ENCODE data around the gene C9orf50. TPM values are rescaled to one million over a fixed set of nuclear protein-coding genes. Genes with fewer than 3 reads are reported as not detected.

C9orf50 gene
- total and polyA plus RNA-seq, 2 experiments from 2014 or later: not detected

- TF ChIP-seq ZNF462 (CRISPR knock-in tag; IDR thresholded peaks at IDR 0.05): no peak
- TF ChIP-seq STAT1 (IDR thresholded peaks at IDR 0.05; ENCODE audit: unreplicated experiment): no peak
- TF ChIP-seq JUNB (IDR thresholded peaks at IDR 0.05; ENCODE audit: unreplicated experiment): no peak
- TF ChIP-seq, protein P1, sequence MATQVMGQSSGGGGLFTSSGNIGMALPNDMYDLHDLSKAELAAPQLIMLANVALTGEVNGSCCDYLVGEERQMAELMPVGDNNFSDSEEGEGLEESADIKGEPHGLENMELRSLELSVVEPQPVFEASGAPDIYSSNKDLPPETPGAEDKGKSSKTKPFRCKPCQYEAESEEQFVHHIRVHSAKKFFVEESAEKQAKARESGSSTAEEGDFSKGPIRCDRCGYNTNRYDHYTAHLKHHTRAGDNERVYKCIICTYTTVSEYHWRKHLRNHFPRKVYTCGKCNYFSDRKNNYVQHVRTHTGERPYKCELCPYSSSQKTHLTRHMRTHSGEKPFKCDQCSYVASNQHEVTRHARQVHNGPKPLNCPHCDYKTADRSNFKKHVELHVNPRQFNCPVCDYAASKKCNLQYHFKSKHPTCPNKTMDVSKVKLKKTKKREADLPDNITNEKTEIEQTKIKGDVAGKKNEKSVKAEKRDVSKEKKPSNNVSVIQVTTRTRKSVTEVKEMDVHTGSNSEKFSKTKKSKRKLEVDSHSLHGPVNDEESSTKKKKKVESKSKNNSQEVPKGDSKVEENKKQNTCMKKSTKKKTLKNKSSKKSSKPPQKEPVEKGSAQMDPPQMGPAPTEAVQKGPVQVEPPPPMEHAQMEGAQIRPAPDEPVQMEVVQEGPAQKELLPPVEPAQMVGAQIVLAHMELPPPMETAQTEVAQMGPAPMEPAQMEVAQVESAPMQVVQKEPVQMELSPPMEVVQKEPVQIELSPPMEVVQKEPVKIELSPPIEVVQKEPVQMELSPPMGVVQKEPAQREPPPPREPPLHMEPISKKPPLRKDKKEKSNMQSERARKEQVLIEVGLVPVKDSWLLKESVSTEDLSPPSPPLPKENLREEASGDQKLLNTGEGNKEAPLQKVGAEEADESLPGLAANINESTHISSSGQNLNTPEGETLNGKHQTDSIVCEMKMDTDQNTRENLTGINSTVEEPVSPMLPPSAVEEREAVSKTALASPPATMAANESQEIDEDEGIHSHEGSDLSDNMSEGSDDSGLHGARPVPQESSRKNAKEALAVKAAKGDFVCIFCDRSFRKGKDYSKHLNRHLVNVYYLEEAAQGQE (IDR thresholded peaks at IDR 0.05; ENCODE audit: unreplicated experiment): no peak
- no peak for TF ChIP-seq POLR2AphosphoS5 (IDR thresholded peaks at IDR 0.05; ENCODE audit: low read depth)
- TF ChIP-seq ZNF331 (CRISPR knock-in tag; IDR thresholded peaks at IDR 0.05; ENCODE audit: low read depth): no peak
Measured at GRCh38 chr9:129568560-129569501, 52.1 kb downstream of the C9orf50 start (continued).

Data from GM23338 (cell line).